C4-2B (cell line): ENCODE data around the gene ZNF414.

Source experiments
- ZFX ChIP-seq: fragments of 450-650 bp; IDR thresholded peaks from 2 replicates; pipeline ENCODE4 v1.6.1; 2017
- TF ChIP-seq, protein P1 (sequence below): fragments of 450-650 bp; conservative IDR thresholded peaks from 2 replicates; pipeline ENCODE4 v1.5.1; 2017; ENCODE audit warnings: mild to moderate bottlenecking

- TF ChIP-seq, protein P1, sequence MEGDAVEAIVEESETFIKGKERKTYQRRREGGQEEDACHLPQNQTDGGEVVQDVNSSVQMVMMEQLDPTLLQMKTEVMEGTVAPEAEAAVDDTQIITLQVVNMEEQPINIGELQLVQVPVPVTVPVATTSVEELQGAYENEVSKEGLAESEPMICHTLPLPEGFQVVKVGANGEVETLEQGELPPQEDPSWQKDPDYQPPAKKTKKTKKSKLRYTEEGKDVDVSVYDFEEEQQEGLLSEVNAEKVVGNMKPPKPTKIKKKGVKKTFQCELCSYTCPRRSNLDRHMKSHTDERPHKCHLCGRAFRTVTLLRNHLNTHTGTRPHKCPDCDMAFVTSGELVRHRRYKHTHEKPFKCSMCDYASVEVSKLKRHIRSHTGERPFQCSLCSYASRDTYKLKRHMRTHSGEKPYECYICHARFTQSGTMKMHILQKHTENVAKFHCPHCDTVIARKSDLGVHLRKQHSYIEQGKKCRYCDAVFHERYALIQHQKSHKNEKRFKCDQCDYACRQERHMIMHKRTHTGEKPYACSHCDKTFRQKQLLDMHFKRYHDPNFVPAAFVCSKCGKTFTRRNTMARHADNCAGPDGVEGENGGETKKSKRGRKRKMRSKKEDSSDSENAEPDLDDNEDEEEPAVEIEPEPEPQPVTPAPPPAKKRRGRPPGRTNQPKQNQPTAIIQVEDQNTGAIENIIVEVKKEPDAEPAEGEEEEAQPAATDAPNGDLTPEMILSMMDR = no peak
- TF ChIP-seq ZFX = no peak
Observed at GRCh38 chr19:8531470-8531869, 17.5 kb upstream of the ZNF414 start.
